ENCODE measurements around the gene TTLL5. TPM values are rescaled to one million over a fixed set of nuclear protein-coding genes. Genes with fewer than 3 reads are reported as not detected.

Gene TTLL5
- total RNA-seq, 8 experiments from 2014 or later, result 10.7 to 35.7 (median 17.2) TPM

GRCh38 chr14:75999511-76000190, 338.6 kb downstream of the TTLL5 start:
- Histone ChIP-seq H3K4me3 (no peak overlapping the region), H3K27ac (no peak overlapping the region), H3K4me1 (replicated peaks in 1 of 2) (no peaks in the 10 kb centered on the region)
- 50 to 100% (median 96%) methylated on average over 1 to 6 of the region's 6 CpGs for WGBS, 10 experiments
- in situ Hi-C loops (cut with MboI; ENCODE audit: low pct_unique_long_range_greater_than_20kb in 2 of 9, low sequenced_read_pairs in 9 of 9, unreplicated experiment in 9 of 9), result loop anchor here in 3 of 9 experiments (25.0 kb wide), 1 partner anchor 287 kb away; no protein-coding TSS in a partner anchor
- no peak for ATAC-seq (replicated peaks in 6 of 8)

DNA sequence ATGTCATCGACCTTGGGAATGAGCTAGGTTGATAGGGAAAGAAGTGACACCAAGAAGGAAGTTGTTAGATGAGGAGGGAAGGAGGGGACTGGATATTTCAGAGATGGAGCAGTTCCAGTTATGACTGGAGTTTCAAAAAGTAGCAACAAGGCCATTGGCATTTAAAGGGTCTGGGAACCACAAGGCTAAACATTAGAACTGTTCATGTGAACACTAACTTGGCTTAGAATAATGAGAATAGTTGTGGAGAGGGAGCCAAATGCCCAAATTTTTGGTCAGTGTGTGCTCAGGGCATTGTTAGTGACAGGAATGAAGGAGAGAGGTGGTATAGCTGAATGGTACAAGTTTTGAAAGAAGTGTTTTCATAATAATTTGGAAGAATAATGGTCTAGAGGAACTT, 341.3 kb downstream of the TTLL5 start:
- Histone ChIP-seq H3K27ac (no peak overlapping the region), H3K4me1 (replicated peaks in 1 of 2) (no peaks in the 10 kb centered on the region), H3K4me3 (no peak overlapping the region)
- WGBS, 10 experiments, result 60 to 100% (median 94%) methylated on average over 1 of the region's 1 CpG; no CpG with 5 or more reads in 4 of the 10 experiments
- in situ Hi-C loops (cut with MboI; ENCODE audit: low pct_unique_long_range_greater_than_20kb in 2 of 9, low sequenced_read_pairs in 9 of 9, unreplicated experiment in 9 of 9), result no loop called here
- no peak for ATAC-seq (replicated peaks in 6 of 8)

Other genes with a start within 250 kb of the TTLL5 start
- gene JDP2, start 233.2 kb upstream of the TTLL5 start, total RNA-seq, result 10 to 100 TPM in 4 of 8 experiments, 1 to 10 TPM in 4; 6.1 to 42.7 (median 10.0) TPM
- gene BATF, start 138.8 kb upstream of the TTLL5 start, total RNA-seq, result not detected
- 10 to 100 TPM in 1 of 8 experiments, 1 to 10 TPM in 3, under 1 TPM in 4; 0.38 to 20.9 (median 1.0) TPM for gene FLVCR2, start 82.6 kb upstream of the TTLL5 start, total RNA-seq
- gene ERG28, start 370 bp upstream of the TTLL5 start, total RNA-seq, result 10 to 100 TPM; 13.9 to 31.0 (median 20.1) TPM

Measured in motor neuron (in vitro differentiated cells).